Heart left ventricle (tissue), 16 donors: Measurements from ENCODE around the gene ZNF75A. TPM values are rescaled to one million over a fixed set of nuclear protein-coding genes. Genes with fewer than 3 reads are reported as not detected.

Experiments
- ATAC-seq, 4 donors: fragments of 200-7000 bp; cut with Tn5 transposase; one replicate each; pipeline ENCODE4 v1.9.1; 2020 to 2022; ENCODE audit warnings: moderate library complexity in 4 of 4, mild to moderate bottlenecking in 3 of 4, moderate number of reproducible peaks in 1 of 4
- DNase-seq, 5 donors: peaks; one replicate each; pipeline ENCODE4 v3.0.0-alpha.2; 2020
- H3K27ac ChIP-seq, 12 donors: fragments of 200-600 bp; sonication (generic) in 4 of 12; one replicate each; pipeline versions ENCODE4 v1.5.0 to v1.8.0; 2016 to 2022; ENCODE audit warnings: mild to moderate bottlenecking in 2 of 12
- H3K27me3 ChIP-seq, 9 donors: fragments of 200-600 bp; sonication (generic) in 2 of 9; one replicate each; pipeline versions ENCODE4 v1.5.1 to v1.8.0; 2016 to 2022; ENCODE audit warnings: mild to moderate bottlenecking in 3 of 9
- H3K36me3 ChIP-seq, 9 donors: fragments of 200-600 bp; sonication (generic) in 2 of 9; one replicate each; pipeline versions ENCODE4 v1.5.0 to v1.8.0; 2018 to 2022; ENCODE audit warnings: mild to moderate bottlenecking in 2 of 9
- H3K4me1 ChIP-seq, 12 donors: fragments of 200-600 bp; sonication (generic) in 4 of 12; one replicate each; pipeline versions ENCODE4 v1.5.0 to v1.8.0; 2016 to 2022; ENCODE audit warnings: mild to moderate bottlenecking in 3 of 12
- H3K4me3 ChIP-seq, 12 donors: fragments of 200-600 bp; sonication (generic) in 4 of 12; one replicate each; pipeline versions ENCODE4 v1.5.0 to v1.8.0; 2017 to 2022; ENCODE audit warnings: mild to moderate bottlenecking in 9 of 12, moderate library complexity in 4 of 12
- H3K9me3 ChIP-seq, 12 donors: fragments of 200-600 bp; sonication (generic) in 4 of 12; one replicate each; pipeline versions ENCODE4 v1.5.0 to v1.8.0; 2016 to 2022; ENCODE audit warnings: mild to moderate bottlenecking in 1 of 12
- CTCF ChIP-seq, 12 donors: fragments of 200-600 bp; sonication (generic) in 4 of 12; IDR thresholded peaks; one replicate each; pipeline versions ENCODE4 v1.5.0 to v1.8.0; 2018 to 2022; ENCODE audit warnings: antibody characterized with exemption in 12 of 12, mild to moderate bottlenecking in 5 of 12
- POLR2A ChIP-seq, 2 donors: fragments of 450-650 bp; IDR thresholded peaks; one replicate each; pipeline ENCODE4 v1.6.1; 2017; ENCODE audit warnings: antibody characterized with exemption in 2 of 2, mild to moderate bottlenecking in 2 of 2, moderate library complexity in 2 of 2
- WGBS, 4 donors: extraction: QIAGEN DNeasy Blood & Tissue Kit in 2 of 4; methylation state at CpG; one replicate each; pipeline versions ENCODE4 v1.1.5 to v1.1.7; 2013 to 2018; 5-methylcytosine and 5-hydroxymethylcytosine counted together
- intact Hi-C, 10 donors: fragments of 100-400 bp; cut with DNase I; formaldehyde crosslinking; loops; one replicate each; pipeline versions ENCODE4 v1.11.1 to v1.14.2; 2022
- polyA plus RNA-seq, 2 donors: library from polyadenylated mRNA; stranded (reverse); fragments of 200-250 nt; gene quantifications; one replicate each; pipeline ENCODE4 v1.2.3, GENCODE V29; 2013
- total RNA-seq, 9 donors: library from RNA; depleted of rRNA in 2 of 9; stranded (reverse); fragments of >200 nt in 2 of 9; fragmentation: NEBNext Ultra II Directional in 3 of 9; extraction: Animal tissue kit (Norgen Biotek cat#: 25700) in 3 of 9; gene quantifications; one replicate each; pipeline versions ENCODE4 v1.1.0 to v1.2.4, GENCODE V29; 2016 to 2023
- donor health status: ischemic (EF 13 %, LVEDD 7.1; RV severe dilation, severe dysfunction).
- donor health status: healthy with polysubstance abuse.
- donor health status: DM: no; HTN: yes; CAD: no.
- donor health status: DM: no; HTN: no; CAD: no.
- donor health status: ischemic (EF 25% LVEDD 6.9; RV normal size, moderate dysfunction).
- donor health status: ischemic (EF 25% LVEDD 5.7; RV mildly dilated, moderate dysfunction).
- donor health status: healthy.
- donor health status: DM: yes; HTN: yes; CAD: no.
- donor health status: ischemic (EF 35%, LVEDD 5.7; RV mildly dilated, moderate dysfunction).
- donor health status: nonischemic (EF 11% LVEDD 7.7; RV severe dilation, severe dysfunction).
- donor health status: DM: yes; HTN: yes; CAD: no.
- donor health status: PGD.
- donor health status: ischemic (EF 29% LVEDD 5.4; RV normal size, mild dysfunction).
- donor health status: nonischemic (EF 23%, LVEDD 6.1; RV moderate dilation, normal function).

Gene ZNF75A
- total and polyA plus RNA-seq, 11 donors = 12.3 to 27.3 (median 18.1) TPM

GRCh38 chr16:3259836-3260235 lies 45.5 kb upstream of the ZNF75A start:
- peaks cover 0 to 13% (median 0%) of the 10 kb centered on the region in 9 donors for H3K27me3 ChIP-seq
- H3K4me3 ChIP-seq = no peak overlapping the region
- peaks cover 0 to 13% (median 0%) of the 10 kb centered on the region in 12 donors for H3K9me3 ChIP-seq
- peaks cover 0 to 45% (median 4%) of the 10 kb centered on the region in 12 donors for H3K4me1 ChIP-seq
- 86 to 92% (median 89%) methylated on average over 8 of the region's 8 CpGs for WGBS, 4 donors
- ATAC-seq (no peak), DNase-seq (no peak)
- TF ChIP-seq POLR2A (IDR thresholded peaks at IDR 0.05) = no peak
- TF ChIP-seq CTCF (IDR thresholded peaks at IDR 0.05) = no peak
- H3K36me3 ChIP-seq = no peaks in the 10 kb centered on the region
- intact Hi-C loops = loop anchor here in 6 of 10 donors (5.0 to 10.0 kb wide), 7 partner anchors 105 to 245 kb away; partner anchors contain the start of genes CLUAP1 (in 4 of the 6) and C16orf90 (in 1 of the 6)
- H3K27ac ChIP-seq = peak overlapping the region in 1 of 12 donors; percentile 82

- WGBS, 4 donors = 90 to 97% (median 95%) methylated on average over 4 of the region's 4 CpGs
- DNase-seq (no peak), ATAC-seq (no peak)
- peak overlapping the region in 4 of 12 donors; percentile 99 to 100 (median 100) for H3K27ac ChIP-seq
- H3K4me1 ChIP-seq = peaks cover 0 to 48% (median 9%) of the 10 kb centered on the region in 12 donors
- peaks cover 0 to 40% (median 2%) of the 10 kb centered on the region in 12 donors for H3K9me3 ChIP-seq
- intact Hi-C loops = loop anchor here in 6 of 10 donors (2.0 to 10.0 kb wide), 8 partner anchors 28 to 242 kb away; partner anchors contain the start of genes CLUAP1 (in 4 of the 6), C16orf90 (in 1 of the 6) and ZNF200 (in 1 of the 6)
- no peaks in the 10 kb centered on the region for H3K27me3 ChIP-seq
- H3K36me3 ChIP-seq = peaks cover 0 to 19% (median 6%) of the 10 kb centered on the region in 9 donors
- no peak for TF ChIP-seq POLR2A (IDR thresholded peaks at IDR 0.05)
- TF ChIP-seq CTCF (IDR thresholded peaks at IDR 0.05) = no peak
- H3K4me3 ChIP-seq = no peak overlapping the region
These were observed 42.8 kb upstream of the ZNF75A start for GRCh38 chr16:3262517-3262916.

- H3K9me3 ChIP-seq = peaks cover 0 to 58% (median 7%) of the 10 kb centered on the region in 12 donors
- intact Hi-C loops = loop anchor here in 8 of 10 donors (1.0 to 10.0 kb wide), 13 partner anchors 18 to 240 kb away; partner anchors contain the start of genes CLUAP1 (in 5 of the 8), ZNF263 (in 5 of the 8), C16orf90 (in 2 of the 8) and TIGD7 (in 1 of the 8)
These were observed 40.9 kb upstream of the ZNF75A start for GRCh38 chr16:3264137-3265036.

More at GRCh38 chr16:3264137-3265036, 40.9 kb upstream of the ZNF75A start:
- WGBS, 4 donors = 2 to 8% (median 4%) methylated on average over 42 to 77 of the region's 77 CpGs
- Histone ChIP-seq H3K36me3 (peaks cover 0 to 29% (median 10%) of the 10 kb centered on the region in 9 donors), H3K27me3 (no peaks in the 10 kb centered on the region), H3K27ac (peak overlapping the region; percentile 93 to 100 (median 99)), H3K4me1 (peaks cover 0 to 34% (median 9%) of the 10 kb centered on the region in 12 donors), H3K4me3 (peak overlapping the region; percentile 37 to 91 (median 81))
- TF ChIP-seq POLR2A (IDR thresholded peaks at IDR 0.05) = peak; percentile 20 to 80
- TF ChIP-seq CTCF (IDR thresholded peaks at IDR 0.05) = peak in 8 of 12 donors; percentile 7 to 55 (median 29)
- DNase-seq = peak; percentile 97 to 100 (median 98)
- ATAC-seq = peak; percentile 95 to 97 (median 96)
